Fibroblast of lung (primary cell): ENCODE results near the gene FCRL3.

Source experiments
- EZH2 ChIP-seq: IDR thresholded peaks from 2 replicates; pipeline ENCODE4 v1.5.1; 2012; ENCODE audit warnings: low read length, control low read depth, mild to moderate bottlenecking; ENCODE audit errors: missing control alignments
- TF ChIP-seq, protein P1 (sequence below), 2 donors: IDR thresholded peaks in 1 of 2; conservative IDR thresholded peaks in 1 of 2; 1 replicate in 1 of 2; 2 replicates in 1 of 2; pipeline ENCODE4 v1.5.1; 2011 to 2012; ENCODE audit warnings: low read length in 2 of 2, control low read depth in 1 of 2, inconsistent platforms in 1 of 2, low read depth in 1 of 2, mild to moderate bottlenecking in 1 of 2

DNA sequence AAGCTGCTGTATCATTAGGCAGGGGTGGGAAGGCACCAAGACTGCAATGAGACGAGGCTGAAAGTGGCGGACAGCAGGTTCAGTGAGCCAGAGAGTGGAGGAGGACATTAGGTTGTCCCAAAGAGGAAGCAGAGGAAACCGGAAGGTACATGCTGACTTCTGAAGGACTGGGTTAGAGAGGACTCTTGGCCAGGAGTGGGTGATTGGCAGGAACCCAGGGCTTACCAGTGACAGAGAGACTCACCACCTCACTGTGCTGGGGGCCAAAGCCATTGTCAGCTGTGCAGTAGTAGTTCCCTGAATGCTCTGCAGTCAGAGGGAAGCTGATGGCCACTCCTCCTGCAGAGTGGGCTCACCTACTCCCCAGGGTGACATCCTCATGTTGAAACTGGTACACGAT, 60.8 kb downstream of the FCRL3 start:
- TF ChIP-seq, protein P1, sequence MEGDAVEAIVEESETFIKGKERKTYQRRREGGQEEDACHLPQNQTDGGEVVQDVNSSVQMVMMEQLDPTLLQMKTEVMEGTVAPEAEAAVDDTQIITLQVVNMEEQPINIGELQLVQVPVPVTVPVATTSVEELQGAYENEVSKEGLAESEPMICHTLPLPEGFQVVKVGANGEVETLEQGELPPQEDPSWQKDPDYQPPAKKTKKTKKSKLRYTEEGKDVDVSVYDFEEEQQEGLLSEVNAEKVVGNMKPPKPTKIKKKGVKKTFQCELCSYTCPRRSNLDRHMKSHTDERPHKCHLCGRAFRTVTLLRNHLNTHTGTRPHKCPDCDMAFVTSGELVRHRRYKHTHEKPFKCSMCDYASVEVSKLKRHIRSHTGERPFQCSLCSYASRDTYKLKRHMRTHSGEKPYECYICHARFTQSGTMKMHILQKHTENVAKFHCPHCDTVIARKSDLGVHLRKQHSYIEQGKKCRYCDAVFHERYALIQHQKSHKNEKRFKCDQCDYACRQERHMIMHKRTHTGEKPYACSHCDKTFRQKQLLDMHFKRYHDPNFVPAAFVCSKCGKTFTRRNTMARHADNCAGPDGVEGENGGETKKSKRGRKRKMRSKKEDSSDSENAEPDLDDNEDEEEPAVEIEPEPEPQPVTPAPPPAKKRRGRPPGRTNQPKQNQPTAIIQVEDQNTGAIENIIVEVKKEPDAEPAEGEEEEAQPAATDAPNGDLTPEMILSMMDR (conservative IDR thresholded peaks at IDR 0.05 in 1 of 2, IDR thresholded peaks at IDR 0.05 in 1 of 2; ENCODE audit: low read depth in 1 of 2, low read length in 2 of 2) = no peak
- no peak for TF ChIP-seq EZH2
